GM20000 (cell line): ENCODE results near the gene DTNB.

ENCODE experiments used
- DNase-seq: peaks from one replicate; pipeline ENCODE4 v3.0.0; 2012; ENCODE audit warnings: low spot score
- TF ChIP-seq, protein P1 (sequence below): IDR thresholded peaks from 2 replicates; pipeline ENCODE4 v1.5.1; 2012; ENCODE audit warnings: mild to moderate bottlenecking, control low read depth; ENCODE audit errors: extremely low read depth, missing control alignments

The DTNB gene

DNA sequence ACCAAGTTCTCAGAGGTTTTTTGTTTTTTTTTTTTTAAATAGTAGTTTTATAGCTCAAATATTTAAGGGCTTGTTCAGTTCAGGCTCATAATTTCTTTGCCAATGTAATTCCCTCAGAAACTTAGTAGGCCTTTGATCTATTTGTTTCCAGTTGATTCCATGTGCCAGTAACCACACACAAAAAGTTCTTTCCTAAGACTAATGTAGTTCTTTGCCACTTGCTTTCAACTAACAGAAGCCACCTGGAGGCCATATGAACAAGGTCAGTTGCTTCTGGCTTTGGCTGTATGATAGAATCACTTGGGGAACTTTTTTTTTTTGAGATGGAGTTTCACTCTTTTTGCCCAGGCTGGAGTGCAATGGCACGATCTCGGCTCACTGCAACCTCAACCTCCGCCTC is 100.7 kb downstream of the DTNB start:
- TF ChIP-seq, protein P1, sequence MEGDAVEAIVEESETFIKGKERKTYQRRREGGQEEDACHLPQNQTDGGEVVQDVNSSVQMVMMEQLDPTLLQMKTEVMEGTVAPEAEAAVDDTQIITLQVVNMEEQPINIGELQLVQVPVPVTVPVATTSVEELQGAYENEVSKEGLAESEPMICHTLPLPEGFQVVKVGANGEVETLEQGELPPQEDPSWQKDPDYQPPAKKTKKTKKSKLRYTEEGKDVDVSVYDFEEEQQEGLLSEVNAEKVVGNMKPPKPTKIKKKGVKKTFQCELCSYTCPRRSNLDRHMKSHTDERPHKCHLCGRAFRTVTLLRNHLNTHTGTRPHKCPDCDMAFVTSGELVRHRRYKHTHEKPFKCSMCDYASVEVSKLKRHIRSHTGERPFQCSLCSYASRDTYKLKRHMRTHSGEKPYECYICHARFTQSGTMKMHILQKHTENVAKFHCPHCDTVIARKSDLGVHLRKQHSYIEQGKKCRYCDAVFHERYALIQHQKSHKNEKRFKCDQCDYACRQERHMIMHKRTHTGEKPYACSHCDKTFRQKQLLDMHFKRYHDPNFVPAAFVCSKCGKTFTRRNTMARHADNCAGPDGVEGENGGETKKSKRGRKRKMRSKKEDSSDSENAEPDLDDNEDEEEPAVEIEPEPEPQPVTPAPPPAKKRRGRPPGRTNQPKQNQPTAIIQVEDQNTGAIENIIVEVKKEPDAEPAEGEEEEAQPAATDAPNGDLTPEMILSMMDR, result no peak
- no peak for DNase-seq

GRCh38 chr2:25570161-25570845 is 103.1 kb downstream of the DTNB start:
- no peak for DNase-seq
- TF ChIP-seq, protein P1, result no peak

DNA sequence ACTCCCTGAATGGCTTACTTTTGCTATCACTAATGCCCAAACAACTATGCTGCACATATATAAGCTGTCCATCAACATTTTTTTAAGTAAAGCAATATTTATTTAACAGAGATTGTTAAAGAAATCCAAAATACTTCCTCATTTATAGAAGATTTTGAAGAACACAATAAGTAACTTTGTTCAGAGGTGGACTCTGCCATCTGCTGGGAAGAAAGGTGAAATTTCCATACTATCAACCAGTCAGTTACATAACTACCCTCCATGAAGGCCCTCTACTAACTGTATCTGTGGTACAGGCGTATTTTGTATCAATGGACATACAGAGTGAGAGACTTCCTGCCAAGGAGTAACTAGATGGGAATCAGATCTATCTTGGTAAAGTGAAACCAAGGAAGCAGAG is 106.0 kb downstream of the DTNB start:
- DNase-seq, result peak; percentile 58
- TF ChIP-seq, protein P1, result no peak

GRCh38 chr2:25566694-25567093 is 106.7 kb downstream of the DTNB start:
- peak; percentile 63 for DNase-seq
- TF ChIP-seq, protein P1, result no peak

GRCh38 chr2:25566094-25566493 is 107.3 kb downstream of the DTNB start:
- no peak for DNase-seq
- TF ChIP-seq, protein P1, result peak; percentile 11

DNA sequence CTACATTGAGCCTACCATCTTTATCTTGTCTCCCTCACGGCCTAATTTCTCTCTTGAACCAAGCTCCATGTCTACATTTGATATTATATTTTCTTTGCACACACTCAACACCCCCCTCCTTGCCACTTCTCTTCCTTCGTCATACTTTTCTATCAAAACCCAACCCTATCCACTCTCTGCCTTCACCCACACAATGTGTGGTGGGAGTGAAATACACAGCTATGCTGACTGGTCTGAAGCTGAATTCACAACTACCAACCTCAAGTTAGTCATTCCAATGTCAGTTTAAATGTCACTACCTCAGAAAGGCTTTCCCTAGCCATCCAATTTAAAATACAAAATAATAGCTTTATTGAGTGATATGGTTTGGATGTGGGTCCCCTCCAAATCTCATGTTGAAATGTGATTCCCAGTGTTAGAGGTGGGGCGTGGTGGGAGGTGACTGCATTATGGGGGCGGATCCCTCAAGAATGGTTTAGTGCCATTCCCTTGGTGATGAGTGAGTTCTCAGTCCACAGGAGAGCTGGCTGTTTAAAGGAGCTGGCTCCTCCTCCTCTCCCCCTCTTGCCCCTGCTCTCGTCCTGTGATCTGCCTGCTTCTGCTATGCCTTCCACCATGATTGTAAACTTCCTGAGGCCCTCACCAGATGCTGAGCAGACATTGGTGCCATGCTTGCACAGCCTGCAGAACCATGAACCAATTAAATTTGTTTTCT is 112.1 kb downstream of the DTNB start:
- DNase-seq, result no peak
- TF ChIP-seq, protein P1, result no peak

DNA sequence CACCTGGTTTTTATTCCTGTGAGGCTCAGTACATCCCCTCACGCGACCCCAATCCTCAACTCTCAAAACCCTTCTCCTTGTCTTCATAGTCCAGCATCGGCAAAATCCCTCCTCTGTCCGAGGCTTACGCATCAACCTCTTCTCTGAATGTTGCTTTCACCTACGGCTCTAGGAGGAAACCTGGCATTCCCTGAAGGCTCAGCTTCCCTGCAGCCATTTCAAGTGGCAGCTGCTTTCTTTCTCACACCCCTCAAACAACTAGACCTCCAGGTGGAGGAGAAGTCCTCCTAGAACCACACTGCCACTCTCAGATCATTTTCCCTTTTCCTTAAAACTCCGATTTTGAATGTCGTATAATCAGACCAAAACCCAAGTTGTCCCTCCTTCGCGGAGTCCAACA is 114.2 kb downstream of the DTNB start:
- TF ChIP-seq, protein P1, result no peak

More for the DNA sequence above, 114.2 kb downstream of the DTNB start:
- no peak for DNase-seq
